GM12864 (cell line): ENCODE data around the gene PTPRO.

Experiments used
- DNase-seq: peaks from one replicate; pipeline ENCODE4 v3.0.0-alpha.2; 2011; ENCODE audit warnings: low read depth
- H3K4me3 ChIP-seq: 2 replicates; pipeline ENCODE4 v1.5.1; 2011; ENCODE audit warnings: mild to moderate bottlenecking, low read depth, low read length, control low read depth
- CTCF ChIP-seq: IDR thresholded peaks from 2 replicates; pipeline ENCODE4 v1.5.1; 2011; ENCODE audit warnings: low read depth, mild to moderate bottlenecking, moderate library complexity, low read length, control low read depth, inconsistent platforms; ENCODE audit errors: missing control alignments

The PTPRO gene

GRCh38 chr12:15407025-15407424 is 84.7 kb downstream of the PTPRO start:
- H3K4me3 ChIP-seq = no peak overlapping the region
- no peak for DNase-seq
- TF ChIP-seq CTCF = no peak

GRCh38 chr12:15411842-15412241 is 89.5 kb downstream of the PTPRO start:
- DNase-seq = no peak
- H3K4me3 ChIP-seq = no peak overlapping the region
- no peak for TF ChIP-seq CTCF

- DNase-seq = no peak
- H3K4me3 ChIP-seq = no peak overlapping the region
- TF ChIP-seq CTCF = no peak
These were observed 95.4 kb downstream of the PTPRO start for GRCh38 chr12:15417691-15418090.

- TF ChIP-seq CTCF = no peak
- no peak overlapping the region for H3K4me3 ChIP-seq
- DNase-seq = no peak
These were observed 101.3 kb downstream of the PTPRO start for GRCh38 chr12:15423629-15424028.

- TF ChIP-seq CTCF = no peak
- no peak for DNase-seq
- no peak overlapping the region for H3K4me3 ChIP-seq
These were observed 105.6 kb downstream of the PTPRO start for GRCh38 chr12:15427913-15428312.

GRCh38 chr12:15428632-15429031 is 106.3 kb downstream of the PTPRO start:
- H3K4me3 ChIP-seq = no peak overlapping the region
- TF ChIP-seq CTCF = no peak
- DNase-seq = no peak

- TF ChIP-seq CTCF = no peak
- DNase-seq = no peak
These were observed 107.0 kb downstream of the PTPRO start for GRCh38 chr12:15429262-15429661.

More at GRCh38 chr12:15429262-15429661, 107.0 kb downstream of the PTPRO start:
- H3K4me3 ChIP-seq = no peak overlapping the region
